Measurements from ENCODE around the gene SIPA1L3.
"Not testable (repeated sequence)": the region's sequence is repeated elsewhere in the genome, so short reads cannot be mapped to it uniquely, and the experiment has no call there.

Gene SIPA1L3, protein sequence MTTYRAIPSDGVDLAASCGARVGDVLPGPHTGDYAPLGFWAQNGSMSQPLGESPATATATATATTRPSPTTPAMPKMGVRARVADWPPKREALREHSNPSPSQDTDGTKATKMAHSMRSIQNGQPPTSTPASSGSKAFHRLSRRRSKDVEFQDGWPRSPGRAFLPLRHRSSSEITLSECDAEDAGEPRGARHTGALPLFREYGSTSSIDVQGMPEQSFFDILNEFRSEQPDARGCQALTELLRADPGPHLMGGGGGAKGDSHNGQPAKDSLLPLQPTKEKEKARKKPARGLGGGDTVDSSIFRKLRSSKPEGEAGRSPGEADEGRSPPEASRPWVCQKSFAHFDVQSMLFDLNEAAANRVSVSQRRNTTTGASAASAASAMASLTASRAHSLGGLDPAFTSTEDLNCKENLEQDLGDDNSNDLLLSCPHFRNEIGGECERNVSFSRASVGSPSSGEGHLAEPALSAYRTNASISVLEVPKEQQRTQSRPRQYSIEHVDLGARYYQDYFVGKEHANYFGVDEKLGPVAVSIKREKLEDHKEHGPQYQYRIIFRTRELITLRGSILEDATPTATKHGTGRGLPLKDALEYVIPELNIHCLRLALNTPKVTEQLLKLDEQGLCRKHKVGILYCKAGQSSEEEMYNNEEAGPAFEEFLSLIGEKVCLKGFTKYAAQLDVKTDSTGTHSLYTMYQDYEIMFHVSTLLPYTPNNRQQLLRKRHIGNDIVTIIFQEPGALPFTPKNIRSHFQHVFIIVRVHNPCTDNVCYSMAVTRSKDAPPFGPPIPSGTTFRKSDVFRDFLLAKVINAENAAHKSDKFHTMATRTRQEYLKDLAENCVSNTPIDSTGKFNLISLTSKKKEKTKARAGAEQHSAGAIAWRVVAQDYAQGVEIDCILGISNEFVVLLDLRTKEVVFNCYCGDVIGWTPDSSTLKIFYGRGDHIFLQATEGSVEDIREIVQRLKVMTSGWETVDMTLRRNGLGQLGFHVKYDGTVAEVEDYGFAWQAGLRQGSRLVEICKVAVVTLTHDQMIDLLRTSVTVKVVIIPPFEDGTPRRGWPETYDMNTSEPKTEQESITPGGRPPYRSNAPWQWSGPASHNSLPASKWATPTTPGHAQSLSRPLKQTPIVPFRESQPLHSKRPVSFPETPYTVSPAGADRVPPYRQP (N-terminal part only)

DNA sequence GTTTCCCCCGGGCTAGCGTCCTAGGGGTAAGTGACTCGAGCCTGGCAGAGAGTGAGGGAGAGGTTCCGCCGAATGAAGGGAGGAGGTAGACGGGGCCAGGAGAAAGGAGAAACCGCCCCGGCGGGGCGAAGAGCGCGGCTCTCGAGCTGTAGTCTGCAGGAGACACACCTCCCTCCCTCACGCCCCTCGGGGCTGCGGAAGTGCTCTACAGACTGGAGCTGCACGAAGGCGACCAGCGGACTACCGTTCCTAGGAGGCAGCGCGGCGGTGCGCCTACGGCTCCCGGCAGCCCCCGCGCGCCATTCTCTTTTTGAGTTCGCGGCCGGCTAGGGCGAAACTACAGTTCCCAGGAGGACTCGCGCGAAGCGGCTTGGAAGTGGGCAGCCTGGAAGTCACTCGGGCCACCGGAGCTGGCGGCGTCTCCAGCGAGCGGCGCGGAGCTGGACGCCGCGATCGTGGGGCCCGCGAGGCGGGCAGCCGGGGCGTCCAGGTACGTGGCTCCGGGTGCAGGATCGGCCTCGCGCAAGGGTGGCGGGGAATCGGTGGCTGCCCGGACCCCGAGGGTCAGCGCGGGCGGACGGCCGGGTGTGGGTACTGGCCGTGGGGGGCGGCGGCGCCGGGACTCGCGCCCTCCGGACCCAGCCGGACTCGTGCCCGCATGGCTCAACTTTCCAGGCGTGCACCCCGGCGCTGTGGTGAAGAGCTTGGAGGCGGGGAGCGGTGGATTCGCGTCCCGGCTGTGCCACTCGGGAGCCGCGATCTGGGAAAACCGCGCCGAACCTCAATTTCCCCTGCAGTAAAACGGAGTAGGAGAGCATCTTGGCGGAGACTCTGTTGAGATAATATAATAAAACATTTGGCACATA is at the start of gene SIPA1L3:
Gene SIPA1L3, plus strand, starts transcription at position 340 of the 866 bp plus-strand sequence. CDS start 174,358 bp downstream, outside the sequence.
- DNase-seq (ENCODE audit: low read depth): peak; percentile 87

DNA sequence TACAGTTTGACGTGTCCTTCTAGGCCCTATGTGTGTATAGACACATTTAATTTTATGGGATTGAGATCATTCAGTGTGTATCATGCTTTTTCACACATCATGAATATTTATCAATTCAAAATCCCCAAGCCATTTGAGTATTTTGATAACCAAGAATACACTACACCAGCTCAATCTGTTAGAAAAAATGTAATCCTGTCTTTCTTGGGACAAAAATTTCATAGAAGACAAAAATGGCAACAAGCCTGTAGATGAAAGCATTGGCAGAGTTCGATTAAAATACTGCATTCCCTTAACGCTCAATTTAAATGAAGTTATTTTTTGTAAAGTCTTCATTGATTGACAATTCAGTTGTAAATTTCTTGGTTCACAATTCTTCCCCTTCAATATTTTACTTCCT is 42.5 kb upstream of the SIPA1L3 start:
- DNase-seq (ENCODE audit: low read depth): no peak

DNA sequence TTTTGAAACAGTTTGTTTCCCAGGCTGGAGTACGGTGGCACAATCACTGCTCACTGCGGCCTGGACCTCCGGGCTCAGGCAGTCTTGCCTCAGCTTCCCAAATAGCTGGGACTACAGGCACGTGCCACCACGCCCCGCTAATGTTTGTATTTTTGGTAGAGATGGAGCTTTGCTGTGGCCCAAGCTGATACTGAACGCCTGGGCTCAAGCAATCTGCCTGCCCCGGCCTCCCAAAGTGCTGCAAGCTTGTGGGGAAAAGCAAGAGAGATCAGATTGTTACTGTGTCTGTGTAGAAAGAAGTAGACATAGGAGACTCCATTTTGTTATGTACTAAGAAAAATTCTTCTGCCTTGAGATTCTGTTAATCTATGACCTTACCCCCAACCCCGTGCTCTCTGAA is 41.1 kb upstream of the SIPA1L3 start:
- DNase-seq (ENCODE audit: low read depth): not testable (repeated sequence)

DNA sequence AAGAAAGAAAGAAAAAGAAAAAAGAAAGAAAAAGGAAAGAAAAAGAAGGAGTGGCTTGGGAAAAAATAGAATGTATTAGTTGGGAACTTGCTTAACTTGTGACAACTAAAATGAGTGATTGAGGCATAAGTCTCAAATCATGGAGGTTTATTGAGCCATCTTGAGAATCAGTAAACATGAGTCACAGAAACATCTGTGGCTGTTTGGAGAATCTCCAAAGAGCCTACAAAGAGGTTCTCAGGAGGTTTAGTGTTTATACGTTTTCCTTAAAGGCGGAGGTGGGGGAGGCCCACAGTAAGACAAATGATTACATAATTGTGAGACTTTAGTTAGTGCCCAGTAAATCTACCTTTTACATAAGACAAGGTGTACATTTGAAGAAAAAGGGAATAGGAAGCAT is 39.2 kb upstream of the SIPA1L3 start:
- DNase-seq (ENCODE audit: low read depth): no peak

DNA sequence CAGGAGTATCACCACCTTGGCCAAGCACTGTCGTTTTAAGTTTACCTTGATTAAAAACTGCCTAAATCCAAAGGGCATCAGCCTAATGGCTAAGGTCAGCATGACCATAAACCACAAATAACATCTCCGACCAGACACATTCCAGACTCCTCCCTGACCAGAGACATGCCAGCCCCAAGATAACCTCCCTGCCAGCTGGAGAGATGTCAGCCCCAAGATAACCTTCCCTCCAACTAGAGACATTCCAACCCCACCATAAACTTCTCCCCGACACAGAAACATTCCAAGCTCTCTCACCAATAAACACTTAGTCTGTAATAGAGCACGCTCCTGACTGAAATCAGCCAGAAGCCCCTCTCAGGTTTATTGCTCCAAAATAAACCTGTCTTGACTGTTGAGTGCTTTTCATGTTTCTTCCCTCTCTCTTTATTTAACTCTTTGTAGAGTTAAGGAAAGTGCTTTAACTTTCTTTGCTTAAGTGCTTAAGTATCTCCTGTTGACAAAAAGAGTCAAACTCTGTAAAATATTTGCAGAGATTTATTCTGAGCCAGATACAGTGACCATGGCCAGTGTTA is 37.2 kb upstream of the SIPA1L3 start:
- DNase-seq (ENCODE audit: low read depth): no peak

DNA sequence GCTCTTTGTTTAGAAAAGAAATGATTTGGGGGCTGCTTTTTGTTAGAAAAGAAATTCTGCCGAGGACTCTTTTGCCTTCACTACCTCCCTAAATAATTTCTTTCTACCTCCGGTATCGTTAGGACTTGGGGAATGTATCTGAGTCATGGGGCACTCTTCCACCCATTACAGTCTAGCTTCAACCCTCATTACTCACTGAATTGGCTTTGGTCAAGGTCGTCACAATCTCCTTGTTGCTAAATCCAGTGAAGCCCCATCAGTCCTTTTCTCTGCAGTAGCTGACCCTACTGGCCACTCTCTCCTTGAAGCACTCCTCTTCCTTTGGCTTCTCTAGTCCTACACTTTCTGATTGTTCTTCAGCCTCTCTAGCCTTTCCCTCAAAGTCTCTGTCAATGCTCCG is 34.6 kb upstream of the SIPA1L3 start:
- no peak for DNase-seq (ENCODE audit: low read depth)

DNA sequence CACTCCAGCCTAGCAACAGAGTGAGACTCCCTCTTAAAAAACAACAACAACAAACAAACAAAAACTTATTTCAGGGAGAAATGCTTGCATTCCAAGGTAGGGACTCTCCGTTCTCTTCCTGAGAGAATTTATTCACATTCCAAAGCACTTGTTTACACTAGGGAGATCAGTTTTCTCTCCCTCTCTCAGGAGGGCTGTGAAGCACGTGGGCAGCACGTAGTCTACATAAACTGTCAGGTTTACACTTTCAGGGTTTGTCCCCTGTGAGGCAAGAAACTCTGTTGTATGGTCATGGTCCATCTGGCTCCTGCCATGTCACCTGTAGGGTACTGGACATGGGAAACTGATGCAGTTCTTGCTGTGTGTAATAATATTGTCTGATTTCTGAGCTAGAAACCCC is 32.2 kb upstream of the SIPA1L3 start:
- DNase-seq (ENCODE audit: low read depth): no peak

DNA sequence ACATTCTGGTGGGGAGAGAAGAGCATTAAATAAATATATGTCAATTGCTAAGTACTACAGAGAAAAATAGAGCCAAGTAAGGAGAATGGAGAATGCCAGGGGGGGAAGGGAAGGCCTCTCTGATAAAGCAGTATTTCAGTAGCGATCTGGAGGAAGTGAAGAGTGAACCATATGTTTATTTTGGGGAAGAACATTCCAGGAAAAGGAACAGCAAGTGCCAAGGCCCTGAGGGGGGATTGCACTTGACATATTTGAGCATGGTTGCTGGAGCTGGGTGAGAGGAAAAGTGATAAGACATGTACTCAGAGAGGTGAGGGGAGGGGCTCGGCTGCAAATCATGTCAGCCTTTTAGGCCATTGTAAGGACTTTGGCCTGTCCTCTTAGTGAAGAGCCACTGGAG is 31.0 kb upstream of the SIPA1L3 start:
- no peak for DNase-seq (ENCODE audit: low read depth)

DNA sequence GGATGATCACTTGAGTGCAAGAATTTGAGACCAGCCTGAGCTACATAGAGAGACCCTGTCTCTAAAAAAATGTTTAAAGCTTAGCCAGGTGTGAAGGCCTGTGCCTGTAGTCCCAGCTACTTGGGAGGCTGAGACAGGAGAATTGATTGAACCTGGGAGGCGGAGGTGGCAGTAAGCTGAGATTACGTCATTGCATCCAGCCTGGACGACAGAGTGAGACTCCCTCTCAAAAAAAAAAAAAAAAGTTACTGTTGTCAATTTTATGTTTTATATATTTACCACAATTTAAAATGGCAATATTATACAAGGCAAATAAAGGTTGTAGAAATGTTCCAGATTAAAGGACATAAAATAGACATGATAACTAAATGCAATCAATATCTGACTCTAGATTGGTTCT is 29.9 kb upstream of the SIPA1L3 start:
- no peak for DNase-seq (ENCODE audit: low read depth)

DNA sequence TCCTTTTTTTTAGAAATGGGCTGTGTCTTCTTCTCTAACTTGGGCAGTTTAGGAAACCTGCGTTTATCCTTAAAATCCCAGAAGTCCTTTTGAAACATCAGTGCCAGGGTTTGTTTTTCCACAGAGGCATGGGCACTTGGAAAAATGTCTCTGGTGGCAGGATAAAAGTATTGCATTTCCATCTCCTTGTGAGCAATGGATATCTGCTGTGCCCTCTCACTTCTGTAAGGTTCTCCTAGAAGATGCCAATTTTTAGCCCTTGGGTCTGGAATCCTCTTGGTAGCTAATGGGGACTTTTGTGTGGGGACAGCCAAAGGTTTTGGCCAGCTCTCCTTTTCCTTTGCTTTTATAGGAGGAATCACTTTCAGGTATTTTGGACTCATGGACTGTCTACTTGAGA is 21.6 kb upstream of the SIPA1L3 start:
- DNase-seq (ENCODE audit: low read depth): no peak

DNA sequence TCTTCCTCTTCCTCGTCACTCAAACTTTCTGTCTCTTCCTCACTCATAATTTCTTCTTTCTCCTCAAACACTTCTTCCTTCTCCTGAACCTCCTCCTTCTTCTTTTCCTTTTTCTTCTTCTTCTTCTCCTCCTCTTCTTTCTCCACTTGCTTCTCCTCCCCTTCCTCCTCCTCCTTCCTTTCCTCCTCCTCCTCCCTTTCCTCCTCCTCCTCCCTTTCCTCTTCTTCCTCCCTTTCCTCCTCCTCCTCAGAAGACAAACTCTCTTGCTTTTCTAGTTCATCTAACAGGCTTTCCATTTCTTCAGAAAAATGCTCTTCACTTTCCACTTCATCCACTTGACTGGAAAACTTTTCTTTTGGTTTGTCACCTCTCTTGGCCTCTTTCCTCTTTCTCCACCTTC is 20.4 kb upstream of the SIPA1L3 start:
- no peak for DNase-seq (ENCODE audit: low read depth)

DNA sequence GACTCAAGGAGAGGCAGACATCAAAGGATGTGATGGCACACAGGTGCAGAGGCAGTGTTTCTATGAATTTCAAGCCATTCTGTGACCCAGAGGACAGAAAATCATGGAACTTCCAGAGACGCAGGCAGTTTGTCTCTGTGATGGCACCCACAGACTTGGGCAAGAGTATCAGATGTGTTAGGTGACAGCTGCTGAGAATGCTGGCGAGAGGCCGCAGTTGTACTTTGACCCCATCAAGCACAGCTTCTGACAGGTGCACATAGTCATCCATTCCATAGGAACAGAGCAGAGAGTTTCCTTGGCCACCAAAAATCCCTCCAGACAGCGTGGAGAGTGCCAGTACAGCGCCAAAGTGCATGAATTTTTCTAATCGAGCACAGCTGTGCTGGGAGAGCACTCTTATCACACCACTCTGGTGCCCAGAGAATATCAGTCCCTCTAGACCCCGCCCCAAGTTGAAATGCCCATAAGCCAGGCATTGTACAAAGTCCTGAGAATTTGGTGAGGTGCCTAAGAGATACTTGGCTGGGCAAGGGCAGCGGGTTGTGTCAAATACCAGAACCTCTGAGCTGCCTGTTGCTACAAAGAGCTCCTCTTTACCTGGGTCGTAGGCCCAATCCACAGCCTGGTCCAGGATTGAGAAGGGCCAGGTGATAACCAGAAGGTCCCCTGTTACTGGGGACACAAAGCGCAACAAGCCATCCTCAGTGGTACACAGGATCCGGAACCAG is 13.0 kb upstream of the SIPA1L3 start:
- no peak for DNase-seq (ENCODE audit: low read depth)

DNA sequence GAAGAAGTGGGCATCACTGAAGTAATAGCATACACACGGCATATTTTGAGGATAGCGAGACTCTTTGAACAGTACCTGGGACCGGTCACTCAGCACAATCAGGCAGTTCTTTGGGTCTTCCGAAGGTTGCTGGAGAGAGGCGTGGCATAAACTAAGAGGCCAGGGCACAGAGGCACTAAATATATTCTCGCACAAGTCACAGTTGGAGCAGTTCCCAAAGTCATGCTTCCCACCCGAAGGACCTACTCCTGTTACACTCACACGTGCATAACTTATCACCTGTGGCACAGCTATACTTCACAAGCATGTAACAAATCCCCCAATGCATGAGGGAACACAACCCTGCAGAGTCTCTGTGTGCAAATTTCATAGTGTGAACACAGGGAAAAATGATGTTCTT is 10.8 kb upstream of the SIPA1L3 start:
- DNase-seq (ENCODE audit: low read depth): no peak

DNA sequence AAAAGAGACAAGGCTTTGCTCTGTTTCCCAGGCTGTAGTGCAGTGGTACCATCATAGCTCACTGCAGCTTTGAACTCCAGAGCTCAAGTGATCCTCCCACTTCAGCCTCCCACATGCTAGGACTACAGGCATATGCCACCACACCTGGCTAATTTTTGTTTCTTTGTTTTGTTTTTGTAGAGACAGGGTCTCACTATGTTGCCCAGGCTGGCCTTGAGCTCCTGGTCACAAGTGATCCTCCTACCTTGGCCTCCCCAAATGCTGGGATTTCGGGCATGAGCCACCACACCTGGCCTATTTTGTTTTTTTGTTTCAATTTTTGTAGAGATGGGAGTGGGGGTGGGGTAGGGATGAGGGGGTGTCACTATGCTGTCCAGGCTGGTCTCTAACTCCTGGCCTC is 7.6 kb upstream of the SIPA1L3 start:
- DNase-seq (ENCODE audit: low read depth): no peak

DNA sequence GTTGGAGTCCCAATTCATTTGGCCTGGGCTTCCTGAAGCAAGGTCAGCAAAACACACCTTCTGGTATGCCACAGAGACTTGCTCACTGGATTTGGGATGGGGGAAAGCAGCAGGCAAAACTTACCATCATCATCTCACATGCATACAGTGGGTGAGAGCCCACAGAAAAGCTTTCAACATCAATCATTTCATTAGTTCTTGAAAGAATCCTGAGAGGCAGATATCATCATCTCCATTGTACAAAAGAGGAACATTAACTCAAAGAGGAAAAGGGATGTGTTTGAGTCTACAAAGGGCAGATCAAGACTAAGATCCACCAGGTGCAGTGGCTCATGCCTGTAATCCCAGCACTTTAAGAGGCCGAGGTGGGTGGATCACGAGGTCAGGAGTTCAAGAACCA is 7.0 kb upstream of the SIPA1L3 start:
- no peak for DNase-seq (ENCODE audit: low read depth)

DNA sequence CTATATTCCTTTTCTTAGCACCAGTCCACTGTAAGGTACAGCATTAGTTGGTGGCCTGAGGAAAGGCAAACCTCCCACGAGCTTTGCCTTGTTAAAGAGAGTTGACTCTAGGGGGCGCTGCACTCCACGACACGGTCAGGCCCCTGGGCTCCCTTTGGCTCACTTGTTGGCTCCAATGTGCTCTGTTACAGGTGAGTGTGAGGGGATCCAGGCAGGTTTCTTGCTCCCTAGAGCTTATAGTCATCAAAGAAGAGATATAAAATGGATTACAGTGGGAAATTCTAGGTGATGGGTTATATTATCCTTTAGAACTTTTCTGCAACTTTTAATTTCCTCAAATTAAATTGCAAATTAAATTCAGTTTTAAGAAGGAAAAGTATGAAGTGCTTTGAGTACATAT is 4.3 kb upstream of the SIPA1L3 start:
- DNase-seq (ENCODE audit: low read depth): peak; percentile 66

DNA sequence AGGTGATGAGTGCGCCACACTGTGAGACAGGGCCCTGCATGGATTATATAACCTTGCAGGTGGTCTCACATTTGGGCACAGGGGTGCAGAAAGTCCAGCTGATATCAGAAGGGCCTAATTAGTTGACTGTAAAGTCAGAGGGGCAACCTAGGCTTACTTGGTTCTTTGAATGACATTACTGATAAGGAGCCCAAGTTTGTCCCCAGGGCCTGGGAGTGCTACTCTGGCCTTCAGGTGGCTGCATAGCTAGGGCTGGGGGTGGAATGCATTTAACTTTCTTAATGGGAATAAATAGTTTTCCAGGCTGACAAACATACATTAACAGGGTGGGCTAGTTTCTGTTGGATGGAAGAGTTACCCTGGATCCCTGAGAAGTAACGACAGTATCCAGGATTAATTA is 3.9 kb upstream of the SIPA1L3 start:
- no peak for DNase-seq (ENCODE audit: low read depth)

DNA sequence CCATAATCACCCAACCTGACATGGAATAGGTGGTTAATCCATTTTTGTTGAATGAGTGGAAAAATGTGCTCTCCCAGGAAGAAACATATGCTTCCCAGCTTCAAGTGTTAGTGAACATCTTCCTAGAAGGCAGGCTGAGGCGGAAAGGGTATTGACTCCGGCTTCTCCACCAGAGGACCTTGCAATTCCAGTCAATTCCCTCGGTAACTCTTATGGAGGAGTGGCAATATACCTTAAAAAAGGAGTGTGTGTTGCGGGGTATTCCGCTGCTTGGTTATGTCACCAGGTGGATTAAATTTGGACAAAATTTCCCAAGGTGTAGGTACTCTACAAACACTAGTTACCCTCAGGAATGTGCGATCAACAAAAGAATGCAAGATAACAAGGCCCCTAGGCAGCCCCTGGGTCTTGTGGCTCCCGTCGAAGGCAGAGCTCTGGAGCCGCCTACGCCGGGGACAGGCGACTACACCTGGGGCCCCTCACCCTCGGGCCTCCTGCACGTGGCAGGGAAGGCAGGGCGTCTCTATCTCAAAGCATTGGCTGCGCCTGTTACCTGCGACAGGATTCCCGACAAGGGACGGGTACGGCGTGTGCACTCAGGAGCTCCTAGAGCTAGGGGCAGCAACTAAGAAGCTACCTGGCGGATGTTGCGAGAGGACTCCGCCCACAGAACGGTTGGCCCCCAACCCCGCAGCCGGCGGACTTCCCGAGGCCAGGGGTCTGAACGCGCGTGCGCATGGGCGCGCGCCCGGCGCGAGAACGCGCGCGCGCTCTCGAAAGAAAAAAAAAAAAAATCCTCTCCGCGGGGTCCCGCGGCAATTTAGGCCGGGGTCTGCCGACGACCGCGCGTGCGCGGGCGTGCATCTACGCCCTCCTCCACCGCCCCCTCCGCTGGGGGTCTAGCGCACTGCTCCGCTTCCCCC is 801 bp upstream of the SIPA1L3 start, which contains the start of gene WDR87:
Gene WDR87, minus strand, starts transcription at position 649 of the 923 bp plus-strand sequence. CDS start 8,355 bp downstream, outside the sequence.
- DNase-seq (ENCODE audit: low read depth): peak; percentile 25

DNA sequence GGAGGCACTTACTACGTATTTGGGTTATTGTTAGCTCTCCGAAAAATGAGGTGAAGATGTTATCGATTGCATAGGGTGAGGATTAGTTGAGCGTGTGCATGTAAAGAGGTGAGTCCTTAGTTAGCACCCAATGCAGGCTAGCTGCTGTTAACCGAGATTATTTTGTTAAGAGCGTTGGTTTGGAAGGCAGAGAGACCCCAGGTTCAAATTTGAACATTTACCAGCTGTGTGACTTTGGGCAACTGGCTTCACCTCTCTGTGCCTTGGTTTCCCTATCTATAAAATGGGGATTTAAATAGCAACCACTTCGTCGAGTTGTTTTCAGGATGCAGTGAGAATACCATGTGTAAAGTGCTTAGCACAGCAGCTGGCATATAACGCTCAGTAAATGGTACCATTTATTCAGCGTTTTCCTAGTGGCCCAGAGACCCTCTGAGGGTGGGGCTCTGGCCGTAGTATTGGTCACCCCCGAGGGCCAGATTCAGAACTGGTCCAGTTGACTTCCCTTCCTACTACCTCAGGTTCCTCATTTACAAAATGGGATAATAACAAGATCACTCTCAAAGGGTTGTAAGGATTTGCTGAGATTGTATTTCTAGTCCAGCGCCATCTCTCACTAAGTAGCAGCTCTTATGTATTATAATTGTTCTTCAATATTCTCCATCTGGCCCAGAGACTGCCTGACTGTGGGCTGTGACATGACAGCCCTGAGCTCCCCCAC is 887 bp downstream of the SIPA1L3 start:
- DNase-seq (ENCODE audit: low read depth): no peak

All from activated T-helper 1 cell treated with Interleukin-2 at 50 U/mL for 16 hours (primary cell).